ENCODE data around the gene MARS1. TPM values are rescaled to one million over a fixed set of nuclear protein-coding genes. Genes with fewer than 3 reads are reported as not detected.

MARS1 gene
- total and polyA plus RNA-seq, 12 donors, result 56.7 to 108 (median 75.6) TPM

DNA sequence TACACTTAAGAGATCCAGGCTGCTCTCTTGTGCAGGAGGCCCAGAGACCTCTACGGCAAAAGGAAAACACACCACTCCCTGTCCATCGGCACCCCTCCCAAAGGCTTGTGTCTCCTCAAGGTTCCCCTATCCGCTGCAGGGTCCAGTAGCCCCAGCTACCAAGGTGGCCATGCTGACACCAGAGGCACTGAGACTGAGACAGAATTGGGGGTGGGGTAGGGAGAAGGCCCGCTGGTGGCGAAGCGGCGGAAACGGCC is 31.9 kb downstream of the MARS1 start:
- ATAC-seq (peak in 4 of 8 donors; percentile 1 to 32 (median 22)), DNase-seq (peak in 1 of 2 donors; percentile 61)
- TF ChIP-seq, protein P1, sequence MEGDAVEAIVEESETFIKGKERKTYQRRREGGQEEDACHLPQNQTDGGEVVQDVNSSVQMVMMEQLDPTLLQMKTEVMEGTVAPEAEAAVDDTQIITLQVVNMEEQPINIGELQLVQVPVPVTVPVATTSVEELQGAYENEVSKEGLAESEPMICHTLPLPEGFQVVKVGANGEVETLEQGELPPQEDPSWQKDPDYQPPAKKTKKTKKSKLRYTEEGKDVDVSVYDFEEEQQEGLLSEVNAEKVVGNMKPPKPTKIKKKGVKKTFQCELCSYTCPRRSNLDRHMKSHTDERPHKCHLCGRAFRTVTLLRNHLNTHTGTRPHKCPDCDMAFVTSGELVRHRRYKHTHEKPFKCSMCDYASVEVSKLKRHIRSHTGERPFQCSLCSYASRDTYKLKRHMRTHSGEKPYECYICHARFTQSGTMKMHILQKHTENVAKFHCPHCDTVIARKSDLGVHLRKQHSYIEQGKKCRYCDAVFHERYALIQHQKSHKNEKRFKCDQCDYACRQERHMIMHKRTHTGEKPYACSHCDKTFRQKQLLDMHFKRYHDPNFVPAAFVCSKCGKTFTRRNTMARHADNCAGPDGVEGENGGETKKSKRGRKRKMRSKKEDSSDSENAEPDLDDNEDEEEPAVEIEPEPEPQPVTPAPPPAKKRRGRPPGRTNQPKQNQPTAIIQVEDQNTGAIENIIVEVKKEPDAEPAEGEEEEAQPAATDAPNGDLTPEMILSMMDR (IDR thresholded peaks at IDR 0.05), result no peak
- Histone ChIP-seq H3K4me3 (peak overlapping the region; percentile 67 to 98 (median 88)), H3K27ac (peak overlapping the region; percentile 86 to 100 (median 98)), H3K27me3 (no peaks in the 10 kb centered on the region), H3K4me1 (peaks cover 25 to 80% (median 63%) of the 10 kb centered on the region in 9 donors), H3K36me3 (peaks cover 0 to 50% (median 35%) of the 10 kb centered on the region in 9 donors), H3K9me3 (no peaks in the 10 kb centered on the region)
- 0 to 1% methylated on average over 8 of the region's 8 CpGs for WGBS, 2 donors
- intact Hi-C loops (cut with DNase I), result loop anchor here in 2 of 10 donors (1.0 to 5.0 kb wide), 2 partner anchors 32 to 232 kb away; no protein-coding TSS in a partner anchor

DNA sequence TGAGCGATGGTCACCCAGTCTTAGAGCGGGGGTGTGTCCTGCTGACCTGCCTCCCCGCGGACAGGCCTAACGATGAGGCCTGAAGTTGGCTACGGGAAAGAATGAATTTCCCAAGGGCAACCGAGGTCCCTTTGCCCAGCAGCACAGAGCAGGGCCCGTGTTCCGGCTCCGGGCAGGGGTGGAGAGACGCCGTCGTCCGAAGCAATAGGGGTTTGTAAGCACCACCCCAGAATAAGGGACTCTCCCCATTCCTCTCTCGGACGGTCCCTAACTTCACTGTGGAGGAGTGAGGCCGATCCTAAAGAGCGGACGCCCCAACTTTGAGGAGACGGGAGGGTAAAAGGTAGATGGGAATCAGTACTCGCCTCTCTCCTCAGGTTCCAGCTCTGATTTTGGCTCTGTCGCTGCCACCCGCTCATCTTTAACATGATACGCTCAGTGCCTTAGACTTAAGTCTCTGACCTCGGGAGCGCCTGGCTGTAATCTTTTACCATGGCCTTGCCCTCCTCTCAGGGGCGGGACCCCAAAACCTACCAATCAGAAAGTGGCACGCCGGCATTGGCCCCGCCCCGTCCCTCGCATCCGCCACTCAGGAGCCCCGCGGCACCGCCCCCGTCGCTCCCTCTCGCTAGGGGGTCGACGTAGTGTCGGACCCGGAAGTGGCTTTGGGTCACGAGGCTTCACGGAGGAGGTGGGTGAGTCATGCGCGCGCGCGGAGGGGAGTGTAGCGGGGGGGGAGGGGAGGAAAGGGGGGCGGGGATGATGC is 32.4 kb downstream of the MARS1 start, which contains the start of gene DDIT3:
TSS of gene DDIT3 (minus strand) at position 462 of the 766 bp plus-strand sequence. CDS start 3,108 bp downstream, outside the sequence.
- TF ChIP-seq, protein P1 (IDR thresholded peaks at IDR 0.05), result no peak
- no peaks in the 10 kb centered on the region for H3K27me3 ChIP-seq
- peak within 1 kb of the TSS; percentile 67 to 98 (median 88) for H3K4me3 ChIP-seq
- DNase-seq, result peak; percentile 99
- ATAC-seq, result peak; percentile 82 to 92 (median 90)
- peaks cover 25 to 80% (median 68%) of the 10 kb centered on the region in 9 donors for H3K4me1 ChIP-seq
- H3K9me3 ChIP-seq, result no peaks in the 10 kb centered on the region
- WGBS, 2 donors, result 1% methylated on average over 46 to 52 of the region's 52 CpGs
- intact Hi-C loops (cut with DNase I), result loop anchor here in 1 of 10 donors (1.0 kb wide), 1 partner anchor 33 kb away; no protein-coding TSS in a partner anchor
- H3K36me3 ChIP-seq, result peaks cover 0 to 50% (median 30%) of the 10 kb centered on the region in 9 donors
- peak within 1 kb of the TSS; percentile 89 to 100 (median 98) for H3K27ac ChIP-seq

DNA sequence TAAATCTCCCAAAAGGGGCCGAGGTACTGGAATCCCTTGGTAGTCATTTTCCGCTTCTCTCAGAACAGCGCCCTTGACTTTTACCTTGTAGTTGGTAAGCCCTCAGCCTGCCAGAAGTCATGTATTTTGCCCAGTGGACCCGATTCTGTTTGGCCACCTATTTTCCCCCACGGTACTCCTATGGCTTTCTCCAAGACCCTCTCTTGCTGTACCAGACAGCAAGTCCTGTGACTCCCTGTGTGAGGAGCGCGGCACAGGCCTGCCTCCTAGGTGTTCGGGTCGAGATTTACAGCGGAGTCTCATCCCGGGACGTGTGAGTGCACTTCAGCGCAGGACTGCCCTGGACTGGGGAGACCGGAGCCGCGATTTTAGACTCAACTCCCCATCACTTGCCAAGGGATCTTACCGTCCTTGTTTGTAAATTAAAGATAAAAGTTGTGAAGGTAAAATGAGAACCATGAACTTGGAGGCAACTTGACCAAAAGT is 33.7 kb downstream of the MARS1 start:
- TF ChIP-seq, protein P1 (IDR thresholded peaks at IDR 0.05), result peak in 1 of 9 donors; percentile 16
- peak overlapping the region; percentile 89 to 100 (median 98) for H3K27ac ChIP-seq
- peaks cover 0 to 50% (median 24%) of the 10 kb centered on the region in 9 donors for H3K36me3 ChIP-seq
- peaks cover 25 to 75% (median 64%) of the 10 kb centered on the region in 9 donors for H3K4me1 ChIP-seq
- H3K4me3 ChIP-seq, result peak overlapping the region in 7 of 10 donors; percentile 70 to 98 (median 86)
- H3K9me3 ChIP-seq, result no peaks in the 10 kb centered on the region
- 29 to 30% methylated on average over 17 of the region's 17 CpGs for WGBS, 2 donors
- peak in 4 of 8 donors; percentile 15 to 22 (median 16) for ATAC-seq
- DNase-seq, result peak; percentile 46 to 47
- H3K27me3 ChIP-seq, result no peaks in the 10 kb centered on the region
- intact Hi-C loops (cut with DNase I), result loop anchor here in 2 of 10 donors (2.0 kb wide), 1 partner anchor 25 kb away; the partner anchor contains the start of gene DCTN2 (in 2 of the 2)
